Islet of Langerhans (tissue), 1 donor: ENCODE data around the gene ANO8.
"Not testable (repeated sequence)": the region's sequence is repeated elsewhere in the genome, so short reads cannot be mapped to it uniquely, and the experiment has no call there.

ENCODE experiments used
- FAIRE-seq: peaks from one replicate; lab custom pipeline; 2011; peaks lifted over from hg19 to GRCh38; lab: Jason Lieb, UNC

The ANO8 gene

GRCh38 chr19:17285415-17286135, 49.1 kb downstream of the ANO8 start:
- FAIRE-seq: no peak

- FAIRE-seq: no peak
Measured at GRCh38 chr19:17283504-17283996, 51.1 kb downstream of the ANO8 start.

- FAIRE-seq: no peak
Measured at GRCh38 chr19:17282488-17283125, 52.0 kb downstream of the ANO8 start.

GRCh38 chr19:17281391-17282304, 53.0 kb downstream of the ANO8 start, which contains the start of gene ANKLE1:
Gene ANKLE1 (plus strand): TSS chr19:17281901. CDS start chr19:17281921, 20 bp downstream.
- FAIRE-seq: no peak

- no peak for FAIRE-seq
Measured at GRCh38 chr19:17279436-17279835, 55.2 kb downstream of the ANO8 start.

GRCh38 chr19:17275441-17276175, 59.0 kb downstream of the ANO8 start:
- no peak for FAIRE-seq

- not testable (repeated sequence) for FAIRE-seq
Measured at GRCh38 chr19:17274892-17275291, 59.8 kb downstream of the ANO8 start.
